Fibroblast of pulmonary artery (primary cell): ENCODE data around the gene ATOH8.

Experiments
- DNase-seq: peaks from one replicate; pipeline ENCODE4 v3.0.0-alpha.2; 2010; ENCODE audit warnings: low read depth
- H3K4me3 ChIP-seq: replicated peaks from 2 replicates; pipeline ENCODE4 v1.5.1; 2011; ENCODE audit warnings: low read depth, mild to moderate bottlenecking, control low read depth, low read length, moderate library complexity
- TF ChIP-seq, protein P1 (sequence below): IDR thresholded peaks from 2 replicates; pipeline ENCODE4 v1.5.1; 2011; ENCODE audit warnings: mild to moderate bottlenecking, control low read depth, low read length, inconsistent platforms; ENCODE audit errors: missing control alignments

Gene ATOH8

DNA sequence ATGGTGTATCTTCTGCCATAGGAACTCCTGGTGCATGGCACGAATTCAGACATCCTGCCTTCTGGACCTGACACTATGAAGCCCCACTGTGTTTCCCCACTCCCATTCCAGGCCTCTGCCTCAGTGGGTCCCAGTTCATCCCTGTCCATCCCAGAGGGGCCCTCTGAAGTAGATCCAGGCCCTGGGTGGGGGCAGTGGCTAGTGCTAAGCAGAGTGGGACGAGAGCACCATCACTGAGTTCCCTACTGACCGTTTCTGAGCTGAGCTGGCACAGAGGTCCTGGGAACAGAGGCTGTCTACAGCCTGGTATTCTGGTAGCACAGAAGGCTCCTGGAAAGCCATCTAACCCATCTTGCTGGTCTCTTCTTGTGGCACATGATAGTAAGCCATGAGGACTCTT, 54.0 kb downstream of the ATOH8 start:
- H3K4me3 ChIP-seq, result no peak overlapping the region
- DNase-seq, result no peak
- TF ChIP-seq, protein P1, sequence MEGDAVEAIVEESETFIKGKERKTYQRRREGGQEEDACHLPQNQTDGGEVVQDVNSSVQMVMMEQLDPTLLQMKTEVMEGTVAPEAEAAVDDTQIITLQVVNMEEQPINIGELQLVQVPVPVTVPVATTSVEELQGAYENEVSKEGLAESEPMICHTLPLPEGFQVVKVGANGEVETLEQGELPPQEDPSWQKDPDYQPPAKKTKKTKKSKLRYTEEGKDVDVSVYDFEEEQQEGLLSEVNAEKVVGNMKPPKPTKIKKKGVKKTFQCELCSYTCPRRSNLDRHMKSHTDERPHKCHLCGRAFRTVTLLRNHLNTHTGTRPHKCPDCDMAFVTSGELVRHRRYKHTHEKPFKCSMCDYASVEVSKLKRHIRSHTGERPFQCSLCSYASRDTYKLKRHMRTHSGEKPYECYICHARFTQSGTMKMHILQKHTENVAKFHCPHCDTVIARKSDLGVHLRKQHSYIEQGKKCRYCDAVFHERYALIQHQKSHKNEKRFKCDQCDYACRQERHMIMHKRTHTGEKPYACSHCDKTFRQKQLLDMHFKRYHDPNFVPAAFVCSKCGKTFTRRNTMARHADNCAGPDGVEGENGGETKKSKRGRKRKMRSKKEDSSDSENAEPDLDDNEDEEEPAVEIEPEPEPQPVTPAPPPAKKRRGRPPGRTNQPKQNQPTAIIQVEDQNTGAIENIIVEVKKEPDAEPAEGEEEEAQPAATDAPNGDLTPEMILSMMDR, result no peak

DNA sequence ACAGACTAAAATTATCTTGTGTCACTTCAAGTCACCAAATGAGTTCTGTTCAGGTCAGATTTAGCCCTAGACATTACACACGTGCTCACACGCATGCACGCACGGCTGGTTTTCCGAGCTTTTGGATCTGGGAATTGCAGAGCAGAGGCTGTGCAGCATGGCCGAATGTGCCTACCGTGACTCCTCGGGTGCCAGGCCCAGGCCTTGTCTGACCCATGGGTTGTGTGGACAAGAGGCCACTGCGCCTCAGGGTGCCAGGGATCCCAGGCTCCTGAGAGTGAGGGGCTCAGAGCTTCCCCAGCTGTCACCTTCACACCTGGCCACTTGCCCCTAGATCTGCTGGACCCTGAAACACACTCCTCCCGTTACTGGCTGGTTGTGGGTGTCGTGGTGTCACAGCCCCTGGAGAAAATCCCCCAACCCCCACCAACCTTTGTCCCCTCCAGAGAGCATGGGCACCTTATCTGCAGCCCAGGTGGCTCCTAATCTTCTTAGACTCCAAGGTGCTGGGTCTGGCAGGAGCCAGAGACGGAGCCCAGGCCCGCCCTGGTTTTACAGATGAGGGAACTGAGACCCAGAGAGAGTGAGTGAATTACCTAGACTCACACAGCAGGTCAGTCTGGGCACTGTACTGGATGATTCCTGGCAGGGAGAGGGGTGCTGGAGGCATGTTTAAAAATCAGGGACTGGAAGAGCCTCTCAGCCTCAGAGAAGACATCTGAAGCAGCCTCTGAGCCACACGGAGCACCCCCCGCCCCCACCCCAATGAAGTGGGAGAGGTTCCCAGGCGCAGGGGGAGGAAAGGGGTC, 56.8 kb downstream of the ATOH8 start:
- H3K4me3 ChIP-seq, result no peak overlapping the region
- TF ChIP-seq, protein P1, result no peak
- no peak for DNase-seq

DNA sequence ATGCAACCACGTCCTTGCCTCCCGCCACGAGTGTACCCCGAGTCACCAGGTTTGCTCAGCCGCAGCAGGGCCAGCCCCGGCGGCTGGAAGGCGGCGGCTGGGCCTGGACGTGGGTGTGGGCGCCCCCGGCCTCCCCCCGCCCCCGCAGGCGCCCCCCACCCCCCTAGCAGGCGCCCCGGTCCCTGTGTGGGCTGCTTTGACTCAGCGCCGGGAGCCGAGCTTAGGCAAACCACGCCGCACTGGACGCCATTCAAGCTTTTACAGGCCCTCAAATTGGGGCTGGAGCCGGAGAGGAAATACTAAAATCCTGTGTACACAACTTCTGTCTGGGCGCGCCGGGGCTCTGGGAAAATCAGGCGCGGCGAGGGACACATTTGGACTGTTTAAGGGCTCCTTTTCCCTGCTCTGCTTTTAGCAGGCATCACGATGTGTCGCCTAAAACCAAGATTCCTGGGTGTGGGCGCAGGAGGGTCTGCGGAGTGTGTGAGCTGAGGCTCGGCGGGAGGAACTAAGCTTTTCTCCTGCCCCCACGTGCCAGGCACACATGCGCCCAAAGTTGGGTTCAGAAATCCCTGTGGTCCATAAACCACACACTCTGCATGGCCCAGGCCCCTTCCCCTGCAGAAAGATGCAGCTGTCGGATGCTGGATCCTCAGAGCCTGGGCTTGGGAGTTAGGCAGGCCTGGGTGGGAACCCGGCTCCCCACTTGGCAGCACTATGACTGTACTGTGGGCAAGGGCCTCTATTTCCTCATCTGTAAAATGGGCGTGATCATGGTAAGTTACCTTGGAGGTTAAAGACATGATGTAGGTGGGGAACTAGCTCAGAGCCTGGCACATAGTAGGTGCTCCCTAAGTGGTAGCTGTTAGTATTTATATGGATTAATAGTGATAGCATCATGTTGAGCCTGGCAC, 57.6 kb downstream of the ATOH8 start:
- no peak overlapping the region for H3K4me3 ChIP-seq
- DNase-seq, result peak; percentile 44
- TF ChIP-seq, protein P1, result no peak

DNA sequence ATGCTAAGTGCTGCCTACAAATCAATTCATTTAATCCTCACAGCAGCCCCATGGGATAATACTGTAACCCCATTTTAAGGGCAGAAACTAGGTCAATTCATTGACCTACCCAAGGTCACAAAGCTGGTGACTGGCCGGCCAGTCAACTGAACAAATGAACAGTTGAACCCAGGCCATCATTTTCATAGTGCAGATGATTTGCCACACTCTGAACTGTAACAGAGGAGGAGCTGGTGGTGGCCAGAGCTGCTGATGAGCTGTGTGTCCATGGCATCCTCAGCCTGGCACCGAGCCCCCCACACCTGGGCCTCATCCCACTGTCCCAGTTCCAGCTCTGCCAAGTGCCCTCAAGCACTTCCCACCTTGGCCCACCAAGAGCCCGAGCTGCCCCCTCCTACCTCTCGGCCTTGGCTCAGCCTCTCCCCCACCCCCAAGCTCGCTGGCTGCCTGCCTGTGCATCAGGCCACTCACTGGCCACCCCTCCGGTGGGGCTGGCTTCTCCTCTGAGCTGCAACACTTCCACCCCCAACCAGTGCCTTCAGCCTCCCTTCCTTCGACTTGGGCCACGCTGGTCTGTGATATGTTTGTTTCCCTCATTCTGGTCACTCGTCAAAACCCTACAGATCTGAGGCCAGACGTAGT, 58.4 kb downstream of the ATOH8 start:
- no peak overlapping the region for H3K4me3 ChIP-seq
- TF ChIP-seq, protein P1, result no peak
- DNase-seq, result no peak

DNA sequence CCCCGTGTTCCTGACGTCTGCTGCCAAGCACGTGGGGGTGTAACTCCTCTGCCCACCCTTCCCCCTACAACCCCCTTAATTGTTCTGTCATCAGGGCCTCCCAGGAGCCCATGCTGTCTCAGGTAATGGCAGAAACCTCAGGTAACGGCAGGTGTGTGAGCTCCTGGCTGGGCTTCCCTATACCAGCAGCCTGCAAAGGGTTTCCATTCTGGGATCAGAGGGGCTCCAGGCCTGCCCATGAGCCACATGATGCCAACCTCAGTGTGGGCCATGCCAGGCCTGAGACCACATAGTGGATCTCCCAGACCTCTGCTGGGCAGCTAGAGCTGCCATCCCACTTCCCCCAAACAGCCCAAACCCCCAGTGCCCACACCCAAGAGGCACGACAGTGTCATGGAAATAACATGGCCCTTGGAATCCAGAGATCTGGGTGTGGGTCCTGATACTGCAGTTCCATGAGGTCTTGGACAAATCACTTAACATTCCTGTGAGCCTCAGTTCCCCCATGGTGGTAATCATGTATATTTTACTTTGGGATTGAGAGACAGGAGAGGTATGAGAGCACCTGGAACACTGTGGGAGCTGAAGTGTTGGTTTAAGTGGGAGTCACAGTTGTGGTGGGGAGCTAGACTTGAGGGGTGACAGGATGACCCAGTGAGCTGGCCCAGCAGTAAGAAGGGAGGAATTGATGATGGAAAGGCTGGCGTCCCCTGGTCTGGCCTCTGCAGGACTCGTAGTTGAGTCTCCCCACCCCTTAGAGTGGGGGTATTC, 59.6 kb downstream of the ATOH8 start:
- H3K4me3 ChIP-seq, result no peak overlapping the region
- DNase-seq, result no peak
- TF ChIP-seq, protein P1, result no peak
